ENCODE results near the gene PHACTR3. TPM values are rescaled to one million over a fixed set of nuclear protein-coding genes. Genes with fewer than 3 reads are reported as not detected.

Gene PHACTR3
- total RNA-seq, 1 experiment from 2014 or later: not detected

- H4K20me1 ChIP-seq (ENCODE audit: insufficient read depth): no peaks in the 10 kb centered on the region
- POLR2A ChIA-PET: no interaction called here
- CTCF ChIA-PET: no interaction called here
- RAD21 ChIA-PET (ENCODE audit: low non-redundant PET in 1 of 2, low total read pairs in 2 of 2, uncharacterized antibody in 2 of 2, unreplicated experiment in 2 of 2): no interaction called here
- H3K4me1 ChIP-seq (ENCODE audit: control insufficient read depth in 1 of 2, insufficient read depth in 2 of 2, low read length in 2 of 2): peaks cover 4 to 7% of the 10 kb centered on the region in 2 experiments; a peak in 2 of 4 replicates
- no TSS peak for BruUV-seq (replicated peaks)
- peaks cover 9% of the 10 kb centered on the region; the same call in 1 of the 2 replicates for H3K27me3 ChIP-seq (ENCODE audit: insufficient read depth, low read length)
- H3K79me2 ChIP-seq (ENCODE audit: insufficient read depth, low read length): no peaks in the 10 kb centered on the region
- intact Hi-C loops (cut with micrococcal nuclease): no loop called here
- H3K9ac ChIP-seq (ENCODE audit: low read length): no peak overlapping the region
- H3K4me2 ChIP-seq (ENCODE audit: low read length): no peak overlapping the region
- no peaks in the 10 kb centered on the region for H3K9me2 ChIP-seq (ENCODE audit: insufficient read depth)
- no peak for DNase-seq (ENCODE audit: low read depth, low spot score)
- no peaks in the 10 kb centered on the region for H3K9me3 ChIP-seq (ENCODE audit: control insufficient read depth in 1 of 2, insufficient read depth in 1 of 2, low read depth in 1 of 2, low read length in 2 of 2)
- H3K27ac ChIP-seq (ENCODE audit: low read depth, low read length): no peak overlapping the region
- no peak for ATAC-seq
- no peaks in the 10 kb centered on the region for H3K36me3 ChIP-seq (ENCODE audit: control insufficient read depth in 1 of 2, insufficient read depth in 2 of 2, low read length in 2 of 2)
- H3K4me3 ChIP-seq (replicated peaks in 1 of 2; ENCODE audit: low read depth in 1 of 2, low read length in 2 of 2): no peak overlapping the region
- H2AFZ ChIP-seq (ENCODE audit: low read depth, low read length, poor library complexity, severe bottlenecking): no peak overlapping the region
- TF ChIP-seq YY1 (IDR thresholded peaks at IDR 0.05; ENCODE audit: extremely low read depth, insufficient replicate concordance, low read depth, low read length) (no peak), EZH2phosphoT487 (IDR thresholded peaks at IDR 0.05; ENCODE audit: borderline replicate concordance) (no peak), EGR1 (IDR thresholded peaks at IDR 0.05; ENCODE audit: low read depth) (no peak), POLR2A (IDR thresholded peaks at IDR 0.05; ENCODE audit: borderline replicate concordance, extremely low read depth, insufficient read depth, insufficient read length) (no peak), CBX3 (IDR thresholded peaks at IDR 0.05; ENCODE audit: low read depth) (no peak), SP1 (IDR thresholded peaks at IDR 0.05; ENCODE audit: low read depth) (no peak), POLR2AphosphoS5 (IDR thresholded peaks at IDR 0.05; ENCODE audit: low read depth, low read length) (no peak), ATF3 (IDR thresholded peaks at IDR 0.05) (no peak), ZBTB33 (IDR thresholded peaks at IDR 0.05; ENCODE audit: extremely low read depth, insufficient replicate concordance, low read length) (no peak), TCF7L2 (IDR thresholded peaks at IDR 0.05; ENCODE audit: borderline replicate concordance, extremely low read depth, insufficient read depth, insufficient read length) (no peak), SIN3A (IDR thresholded peaks at IDR 0.05; ENCODE audit: low read depth) (no peak), CEBPB (IDR thresholded peaks at IDR 0.05; ENCODE audit: low read depth) (no peak), ELF1 (IDR thresholded peaks at IDR 0.05; ENCODE audit: borderline replicate concordance, low read depth) (no peak), ZNF274 (IDR thresholded peaks at IDR 0.05; ENCODE audit: low read depth, low read length) (no peak), ZFX (IDR thresholded peaks at IDR 0.05) (no peak), SRF (IDR thresholded peaks at IDR 0.05; ENCODE audit: low read depth) (no peak)
Observed at GRCh38 chr20:59740621-59741020, 136.3 kb downstream of the PHACTR3 start.

Data from HCT116 (cell line).